ENCODE measurements around the gene NRG2.

Gene NRG2

GRCh38 chr5:139926797-139927503 is 116.1 kb downstream of the NRG2 start:
- DNase-seq: no peak

DNA sequence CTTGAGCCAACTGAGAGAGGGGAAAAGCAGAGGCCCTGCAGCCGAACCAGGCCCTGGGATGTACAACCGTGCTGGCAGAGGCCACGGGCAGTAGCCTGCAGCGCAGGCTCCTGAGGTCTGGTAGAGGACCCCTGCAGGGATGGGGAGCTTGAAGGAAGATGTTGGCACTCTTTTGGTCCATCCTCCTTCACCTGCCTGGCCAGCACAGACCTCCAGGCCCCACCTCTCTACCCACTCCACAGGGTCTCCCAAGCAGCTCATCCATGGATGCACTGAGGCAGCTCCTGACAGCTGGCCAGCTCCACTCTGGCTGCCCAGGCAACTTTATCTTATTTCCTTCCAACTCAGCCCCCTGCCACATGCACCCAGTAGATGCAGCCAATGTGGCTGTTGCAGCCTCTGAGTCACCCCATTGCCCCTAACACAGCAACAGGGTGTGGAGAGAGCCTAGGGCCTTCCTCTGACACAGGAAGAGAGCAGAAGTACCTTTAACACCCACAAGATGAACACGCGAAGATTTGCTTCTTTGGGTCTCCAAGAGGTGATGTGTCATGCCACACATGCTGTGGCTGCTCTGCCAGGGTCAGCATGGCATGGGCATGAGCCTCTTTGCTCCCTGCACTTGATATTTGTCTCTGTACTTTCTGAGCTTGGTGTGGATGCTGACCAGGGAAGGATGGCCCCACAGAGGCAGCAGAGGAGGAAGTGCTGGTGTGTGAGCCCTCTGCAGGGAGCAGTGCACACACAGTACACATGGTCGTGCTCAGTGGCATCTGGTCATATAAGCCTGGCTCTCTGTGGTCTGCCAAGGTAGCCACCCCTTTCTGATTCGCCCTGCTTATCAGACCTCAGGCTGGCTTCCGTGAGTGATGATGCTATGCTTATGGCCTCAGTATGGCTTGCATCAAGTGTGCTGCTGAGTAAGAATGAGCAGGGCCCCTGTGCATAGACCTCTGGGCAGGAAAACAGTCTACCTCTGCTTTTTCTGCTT is 117.2 kb downstream of the NRG2 start:
- no peak for DNase-seq

GRCh38 chr5:139925216-139925562 is 117.9 kb downstream of the NRG2 start:
- no peak for DNase-seq

DNA sequence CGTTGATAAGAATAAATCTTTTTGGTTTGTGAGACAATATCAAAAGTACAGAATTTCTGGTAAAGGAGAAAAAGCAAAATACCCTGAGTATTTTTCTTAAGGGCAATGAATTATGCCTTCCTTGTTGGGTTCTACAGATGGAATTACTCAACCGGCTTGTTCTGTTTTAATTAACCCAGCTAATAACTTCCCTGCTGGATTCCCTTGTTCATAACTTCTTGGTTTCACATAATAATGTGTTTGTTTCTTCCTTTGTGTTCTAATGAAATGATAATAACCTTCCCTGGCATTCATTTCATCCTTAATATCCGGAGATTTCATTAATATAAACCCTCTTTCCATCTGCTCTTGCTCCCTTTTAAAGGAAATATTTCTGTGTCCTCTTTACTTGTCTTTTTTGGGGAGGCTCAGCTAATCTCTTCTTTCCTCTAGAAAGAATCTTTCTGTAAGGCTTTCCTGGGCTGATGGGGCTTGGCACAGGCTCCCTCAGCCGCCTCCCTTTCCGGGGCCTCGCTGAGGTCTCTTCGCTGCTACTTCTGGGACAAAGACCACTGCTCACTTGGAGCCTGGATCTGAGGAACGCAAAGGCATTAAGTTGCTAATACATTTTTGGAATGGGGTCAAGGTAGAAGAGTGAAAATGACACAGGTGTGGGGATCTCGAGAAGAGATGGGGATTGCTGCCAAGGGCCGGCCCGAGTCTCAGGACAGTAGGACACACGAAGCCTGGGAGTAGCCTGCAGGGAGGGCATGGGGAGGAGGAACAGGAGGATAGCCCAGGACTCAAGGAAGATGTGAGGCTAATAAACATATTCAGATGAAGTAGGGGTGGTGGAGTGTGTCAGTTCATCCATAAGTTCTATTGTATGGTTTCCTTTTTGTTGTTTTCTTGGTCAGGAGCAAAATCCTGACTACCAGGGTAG is 118.5 kb downstream of the NRG2 start:
- DNase-seq: no peak

- no peak for DNase-seq
These were observed 123.8 kb downstream of the NRG2 start for GRCh38 chr5:139919308-139919707.

- no peak for DNase-seq
These were observed 127.3 kb downstream of the NRG2 start for GRCh38 chr5:139915834-139916233.

DNA sequence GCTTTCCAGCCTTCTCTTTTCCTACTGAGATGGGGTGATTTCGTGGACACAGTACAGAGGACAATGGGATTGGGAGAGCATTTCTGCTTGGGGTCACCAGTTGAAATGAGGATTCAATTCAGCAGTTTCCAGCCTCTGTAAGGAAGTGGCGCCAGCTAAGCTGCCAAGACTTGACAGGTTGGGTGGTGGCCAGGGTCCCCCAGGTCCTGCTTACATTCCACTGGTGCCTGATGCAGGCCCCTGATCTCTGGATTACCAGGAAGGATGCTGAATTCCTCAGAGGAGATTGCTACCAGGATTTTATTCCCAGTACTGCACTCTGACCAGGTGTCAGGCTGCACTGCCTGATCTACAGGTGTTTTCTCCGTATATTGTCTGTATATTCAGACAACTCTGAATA is 127.8 kb downstream of the NRG2 start:
- no peak for DNase-seq

DNA sequence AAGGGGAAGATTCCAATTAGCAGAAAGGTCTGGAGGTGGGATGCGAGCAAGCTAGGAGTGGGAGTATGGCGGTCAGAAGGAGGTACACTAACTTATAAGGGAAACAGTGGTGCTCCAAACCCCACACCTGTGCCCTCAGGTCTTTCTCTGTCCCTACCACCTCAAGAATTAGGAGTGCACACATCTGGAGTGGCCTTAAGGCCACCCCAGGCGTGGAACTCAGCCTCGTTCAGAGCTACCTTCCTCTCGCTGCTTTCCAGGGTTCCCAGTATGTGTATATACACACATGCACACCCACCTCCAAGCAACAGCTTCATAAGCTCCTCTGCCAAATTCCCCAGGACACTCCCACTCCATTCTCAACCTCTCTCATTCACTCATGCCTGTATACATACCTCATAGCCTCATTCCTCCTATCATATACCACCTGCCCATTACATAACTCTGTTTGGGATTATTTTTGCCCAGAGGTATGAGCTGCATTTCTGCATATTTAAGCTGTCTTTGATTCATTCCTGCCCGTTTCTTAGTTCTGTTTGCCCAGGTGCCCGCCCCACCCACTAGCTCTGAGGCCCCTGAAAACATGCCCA is 128.8 kb downstream of the NRG2 start:
- DNase-seq: no peak

GRCh38 chr5:139912804-139913203 is 130.3 kb downstream of the NRG2 start:
- no peak for DNase-seq

DNA sequence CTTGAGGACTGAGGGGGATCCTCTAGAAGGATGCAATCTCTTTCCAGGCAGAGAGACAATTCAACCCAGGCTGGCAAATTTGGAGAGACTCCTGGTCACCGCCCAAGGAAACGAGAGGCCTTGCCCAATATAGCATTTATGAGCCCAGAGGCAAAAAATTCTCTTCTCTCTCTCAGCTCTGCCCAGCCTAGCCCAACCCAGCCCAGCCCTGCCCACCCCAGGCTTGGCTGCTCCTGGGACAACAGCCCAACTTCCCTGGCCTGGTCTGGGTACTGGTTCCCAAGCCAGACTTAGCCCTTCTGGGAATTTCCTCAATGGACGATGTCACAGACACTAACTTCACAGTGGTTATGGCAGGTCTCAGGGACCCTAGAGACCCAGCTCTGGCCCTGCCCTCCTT is 130.9 kb downstream of the NRG2 start:
- DNase-seq: no peak

- DNase-seq: no peak
These were observed 131.5 kb downstream of the NRG2 start for GRCh38 chr5:139911425-139912120.

- no peak for DNase-seq
These were observed 132.2 kb downstream of the NRG2 start for GRCh38 chr5:139910901-139911300.

DNA sequence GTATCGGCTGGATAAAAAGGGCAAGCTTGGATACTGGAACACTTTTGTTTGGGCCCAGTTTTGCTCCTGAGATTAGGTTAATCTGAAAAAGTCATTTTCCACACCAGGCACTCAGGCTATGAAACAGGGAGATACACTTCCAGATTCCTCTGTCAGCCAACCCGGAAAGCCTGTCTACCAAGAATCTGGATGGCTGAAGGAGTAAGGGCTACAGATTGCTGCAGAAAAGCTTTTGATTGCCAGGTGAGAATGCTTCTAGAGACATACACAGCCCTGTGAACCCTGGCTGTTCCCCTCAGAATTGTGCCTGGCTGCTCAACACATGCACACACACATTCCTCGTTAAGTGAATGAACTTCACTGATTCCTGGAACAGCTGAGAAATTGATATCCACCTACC is 133.1 kb downstream of the NRG2 start:
- DNase-seq: no peak

DNA sequence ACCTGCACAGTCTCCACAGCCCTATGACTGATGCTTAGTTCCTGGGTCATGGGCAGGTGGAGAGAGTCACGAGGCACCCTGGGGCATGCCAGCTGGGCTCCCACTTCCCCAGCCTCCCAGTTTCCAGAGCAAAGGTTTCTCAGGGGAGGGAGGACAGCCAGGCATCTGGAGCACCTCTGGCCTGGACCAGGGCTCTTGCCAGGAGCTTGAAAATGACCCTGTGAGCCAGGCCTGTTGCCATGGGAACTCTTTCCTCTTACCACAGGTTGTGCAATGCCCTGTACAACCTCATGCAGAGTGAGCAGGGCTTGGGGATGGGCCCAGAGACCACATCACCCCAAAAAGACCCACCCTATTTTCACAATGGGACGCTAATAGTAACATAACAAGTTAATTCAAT is 134.3 kb downstream of the NRG2 start:
- DNase-seq: no peak

- no peak for DNase-seq
These were observed 136.4 kb downstream of the NRG2 start for GRCh38 chr5:139906661-139907060.

DNA sequence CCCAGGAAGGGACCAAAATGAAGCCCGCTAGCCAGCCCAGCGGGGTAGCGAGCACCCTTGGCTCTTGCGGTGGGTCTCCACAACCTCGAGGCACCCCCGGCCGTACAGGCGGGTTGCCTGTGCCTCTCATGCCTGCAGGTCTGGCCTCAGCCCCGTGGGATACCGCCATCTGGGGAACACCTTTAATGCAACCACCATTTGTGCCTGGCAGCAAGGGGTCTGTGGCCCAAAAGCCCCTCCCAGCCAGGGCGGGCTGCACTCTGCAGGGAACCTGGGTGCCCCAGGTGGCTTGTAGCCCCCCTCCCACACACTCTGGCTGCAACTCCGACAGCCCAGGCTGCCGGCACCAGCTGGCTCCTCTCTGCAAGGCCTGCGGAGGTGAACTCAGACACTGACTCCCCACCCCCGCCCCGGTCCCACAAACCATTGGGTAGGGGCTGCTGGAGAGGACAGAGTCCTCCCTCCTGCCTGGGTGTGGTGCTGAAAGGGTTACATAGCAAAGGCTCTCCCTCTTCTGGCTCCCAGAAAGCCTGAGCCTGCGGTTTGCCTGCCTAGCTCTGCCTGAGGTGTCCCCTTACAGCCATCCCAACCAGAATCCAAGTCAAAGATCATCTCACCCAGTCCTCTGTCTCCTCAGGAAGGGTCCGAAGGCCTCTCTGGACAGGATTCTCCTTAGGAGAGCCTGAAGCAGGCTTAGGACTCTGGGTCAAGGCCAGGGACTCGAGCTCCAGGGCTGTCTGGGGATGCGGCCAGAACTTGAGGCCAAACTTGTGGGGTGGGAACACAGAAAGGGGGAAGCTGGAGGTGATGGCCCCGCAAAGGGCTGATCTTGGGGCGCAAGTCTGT is 138.1 kb downstream of the NRG2 start:
- no peak for DNase-seq

DNA sequence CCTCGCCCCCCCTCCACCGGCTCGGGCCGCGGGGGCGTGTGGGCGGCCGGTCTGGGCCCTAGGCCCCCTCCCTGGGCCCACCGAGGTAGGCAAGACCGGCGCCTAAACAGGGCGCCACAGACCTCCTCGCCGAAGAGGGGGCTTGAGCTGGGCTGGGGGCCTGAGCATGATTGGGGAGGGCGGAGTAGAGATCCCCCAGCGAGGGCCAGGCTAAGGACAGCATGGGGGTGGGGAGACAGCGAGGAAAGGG is 138.6 kb downstream of the NRG2 start:
- no peak for DNase-seq

- DNase-seq: no peak
These were observed 139.1 kb downstream of the NRG2 start for GRCh38 chr5:139903795-139904565.

DNA sequence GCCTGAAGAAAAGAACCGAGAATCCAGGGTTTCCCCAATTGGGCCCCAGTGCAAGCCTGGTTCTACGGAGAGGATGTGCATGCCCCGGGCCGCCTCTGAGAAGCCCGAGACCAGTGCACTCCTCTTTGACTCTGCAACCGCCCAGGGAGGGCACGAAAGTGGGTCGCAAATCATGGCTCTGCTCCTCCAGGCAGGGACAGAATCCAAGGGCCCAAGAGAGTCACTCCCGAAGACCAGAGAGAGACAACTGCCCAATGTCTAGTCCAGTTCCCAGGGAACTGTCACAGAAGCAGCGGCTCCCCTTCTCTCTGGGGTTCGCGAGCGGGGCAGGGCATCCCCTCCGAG is 139.7 kb downstream of the NRG2 start:
- no peak for DNase-seq

DNA sequence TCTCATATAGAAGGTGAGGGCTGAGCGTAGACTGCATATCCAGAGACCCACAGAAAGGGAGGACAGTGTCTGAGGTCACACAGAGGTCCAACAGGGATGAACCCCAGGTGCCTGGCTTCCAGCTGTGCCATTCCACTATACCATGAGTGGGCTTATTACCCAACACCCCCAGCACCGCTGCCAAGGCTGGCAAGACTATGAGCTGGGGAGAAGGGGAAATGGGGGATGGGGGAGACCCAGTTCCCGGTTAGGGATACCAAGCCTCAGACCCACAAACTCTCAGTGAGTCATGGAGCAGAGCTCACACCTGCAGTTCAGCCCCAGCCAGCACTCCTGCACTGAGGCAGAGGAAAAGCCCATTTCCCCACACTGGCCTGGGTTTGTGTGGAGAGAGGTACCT is 141.1 kb downstream of the NRG2 start:
- DNase-seq: no peak

DNA sequence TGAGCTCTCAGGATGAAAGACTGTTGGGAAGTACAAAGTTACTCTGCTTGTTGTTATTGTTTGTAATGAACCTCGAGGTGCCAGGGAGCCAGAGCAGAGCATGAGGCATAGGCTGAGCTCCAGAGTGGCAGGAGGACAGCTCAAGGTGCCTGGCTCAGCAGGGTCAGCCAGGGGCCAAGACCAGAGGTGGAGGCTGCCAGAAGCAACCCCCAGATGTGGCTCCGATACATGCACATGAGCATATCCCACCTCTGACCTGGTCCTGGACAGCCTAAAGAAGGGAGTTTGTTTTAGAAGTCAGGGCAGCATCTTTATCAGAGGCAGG is 141.9 kb downstream of the NRG2 start:
- DNase-seq: no peak
